GM20000 (cell line): ENCODE data around the gene TAF1B.

ENCODE experiments used
- DNase-seq: peaks from one replicate; pipeline ENCODE4 v3.0.0; 2012; ENCODE audit warnings: low spot score
- TF ChIP-seq, protein P1 (sequence below): IDR thresholded peaks from 2 replicates; pipeline ENCODE4 v1.5.1; 2012; ENCODE audit warnings: mild to moderate bottlenecking, control low read depth; ENCODE audit errors: extremely low read depth, missing control alignments

The TAF1B gene

GRCh38 chr2:9836517-9836916, 6.8 kb upstream of the TAF1B start:
- TF ChIP-seq, protein P1, sequence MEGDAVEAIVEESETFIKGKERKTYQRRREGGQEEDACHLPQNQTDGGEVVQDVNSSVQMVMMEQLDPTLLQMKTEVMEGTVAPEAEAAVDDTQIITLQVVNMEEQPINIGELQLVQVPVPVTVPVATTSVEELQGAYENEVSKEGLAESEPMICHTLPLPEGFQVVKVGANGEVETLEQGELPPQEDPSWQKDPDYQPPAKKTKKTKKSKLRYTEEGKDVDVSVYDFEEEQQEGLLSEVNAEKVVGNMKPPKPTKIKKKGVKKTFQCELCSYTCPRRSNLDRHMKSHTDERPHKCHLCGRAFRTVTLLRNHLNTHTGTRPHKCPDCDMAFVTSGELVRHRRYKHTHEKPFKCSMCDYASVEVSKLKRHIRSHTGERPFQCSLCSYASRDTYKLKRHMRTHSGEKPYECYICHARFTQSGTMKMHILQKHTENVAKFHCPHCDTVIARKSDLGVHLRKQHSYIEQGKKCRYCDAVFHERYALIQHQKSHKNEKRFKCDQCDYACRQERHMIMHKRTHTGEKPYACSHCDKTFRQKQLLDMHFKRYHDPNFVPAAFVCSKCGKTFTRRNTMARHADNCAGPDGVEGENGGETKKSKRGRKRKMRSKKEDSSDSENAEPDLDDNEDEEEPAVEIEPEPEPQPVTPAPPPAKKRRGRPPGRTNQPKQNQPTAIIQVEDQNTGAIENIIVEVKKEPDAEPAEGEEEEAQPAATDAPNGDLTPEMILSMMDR = no peak
- no peak for DNase-seq

- TF ChIP-seq, protein P1 = no peak
- no peak for DNase-seq
These were observed 5.8 kb upstream of the TAF1B start for GRCh38 chr2:9837451-9837850.

GRCh38 chr2:9838391-9838790, 4.9 kb upstream of the TAF1B start:
- TF ChIP-seq, protein P1 = no peak
- DNase-seq = no peak

DNA sequence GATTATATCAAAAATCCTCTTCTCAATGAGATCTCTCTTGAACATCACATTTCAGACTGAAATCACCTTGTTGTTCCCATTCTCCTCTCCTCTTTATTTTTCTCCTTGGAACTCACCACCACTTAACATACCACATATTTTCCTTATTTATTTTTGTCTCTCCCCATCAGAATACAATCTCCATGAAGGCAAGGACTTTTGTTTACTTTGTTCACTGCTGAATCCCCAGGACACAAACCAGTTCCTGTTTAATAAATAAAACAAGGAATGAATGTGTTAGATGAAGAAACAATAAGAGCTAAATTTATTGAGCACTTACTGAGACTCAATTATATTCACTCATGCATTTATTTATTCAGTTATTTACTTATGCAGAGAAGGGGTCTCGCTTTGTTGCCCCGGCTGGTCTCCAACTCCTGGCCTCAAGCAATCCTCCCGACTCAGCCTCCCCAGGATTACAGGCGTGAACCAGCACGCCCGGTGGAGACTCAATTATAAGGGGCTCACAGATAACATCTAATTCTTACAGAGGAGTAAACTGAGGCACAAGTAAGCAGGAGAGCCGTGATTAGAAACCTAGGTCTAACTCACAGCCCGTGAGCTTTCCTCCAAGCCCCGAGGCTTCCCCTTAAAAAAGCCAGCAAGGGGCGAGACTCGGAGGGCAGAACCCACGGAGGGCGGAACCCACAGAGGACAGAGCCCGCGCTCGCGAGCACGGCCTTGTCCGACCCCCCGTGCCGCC, 616 bp upstream of the TAF1B start:
- TF ChIP-seq, protein P1 = no peak
- no peak for DNase-seq

GRCh38 chr2:9844036-9844483, 786 bp downstream of the TAF1B start:
- no peak for DNase-seq
- TF ChIP-seq, protein P1 = no peak

DNA sequence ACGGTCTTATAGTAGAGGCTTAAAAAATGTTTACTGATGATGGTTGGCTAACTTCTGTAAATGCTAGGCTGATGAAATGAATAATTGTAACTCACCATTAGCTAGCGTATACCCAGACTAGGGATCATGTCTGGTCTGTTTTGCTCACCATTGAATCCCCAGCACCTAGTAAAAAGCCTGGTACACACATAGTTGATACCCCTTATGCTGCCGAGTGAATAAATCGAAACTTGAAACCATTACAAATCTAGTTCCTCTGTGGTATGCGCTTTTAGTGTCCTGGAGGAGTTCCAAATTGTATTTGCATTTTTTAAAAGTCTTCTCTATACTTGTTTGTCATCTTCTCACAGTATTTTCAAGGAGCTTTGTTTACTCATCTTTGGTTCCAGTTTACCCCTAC, 1.3 kb downstream of the TAF1B start:
- TF ChIP-seq, protein P1 = no peak

GRCh38 chr2:9846554-9846953, 3.3 kb downstream of the TAF1B start:
- TF ChIP-seq, protein P1 = no peak
- no peak for DNase-seq

More for the DNA sequence above, 1.3 kb downstream of the TAF1B start:
- DNase-seq = peak; percentile 63
